ENCODE data around the gene STAG1. TPM values are rescaled to one million over a fixed set of nuclear protein-coding genes. Genes with fewer than 3 reads are reported as not detected.
"Not testable (repeated sequence)": the region's sequence is repeated elsewhere in the genome, so short reads cannot be mapped to it uniquely, and the experiment has no call there.

Gene STAG1
- total and polyA plus RNA-seq, 2 donors (not counting 1 experiment from before 2014, with no cell fraction given) = 23.2 to 38.6 TPM

- no peak overlapping the region for H3K4me3 ChIP-seq (replicated peaks in 1 of 4; ENCODE audit: control extremely low read depth in 1 of 4, insufficient read depth in 1 of 4, low read depth in 3 of 4, low read length in 4 of 4)
- H3K27ac ChIP-seq (ENCODE audit: insufficient read depth, low read length) = no peak overlapping the region
- no peak overlapping the region for H3K9ac ChIP-seq (ENCODE audit: insufficient read depth, low read length)
- H2AFZ ChIP-seq (ENCODE audit: low read length) = no peak overlapping the region
- no peak overlapping the region for H3K4me2 ChIP-seq (ENCODE audit: extremely low read depth, insufficient read depth, low read length)
- H3K4me1 ChIP-seq (ENCODE audit: control insufficient read depth, extremely low read depth, insufficient read depth, low read length) = no peaks in the 10 kb centered on the region
- H3K27me3 ChIP-seq (ENCODE audit: control insufficient read depth, insufficient read depth, low read length) = no peaks in the 10 kb centered on the region
- no peaks in the 10 kb centered on the region for H3K79me2 ChIP-seq (ENCODE audit: control insufficient read depth, insufficient read depth, low read length)
- TF ChIP-seq CTCF (conservative IDR thresholded peaks at IDR 0.05 in 1 of 2, IDR thresholded peaks at IDR 0.05 in 1 of 2; ENCODE audit: low read depth in 1 of 2, low read length in 2 of 2) (no peak), EZH2 (IDR thresholded peaks at IDR 0.05; ENCODE audit: low read length, missing control alignments) (no peak)
- H3K36me3 ChIP-seq (ENCODE audit: control insufficient read depth, insufficient read depth, low read length) = no peaks in the 10 kb centered on the region
- no peak for DNase-seq (ENCODE audit: low read depth in 2 of 2)
- no peaks in the 10 kb centered on the region for H4K20me1 ChIP-seq (ENCODE audit: control insufficient read depth, extremely low read depth, insufficient read depth, low read length)
- H3K9me3 ChIP-seq (ENCODE audit: control insufficient read depth, insufficient read depth, low read depth, low read length) = no peaks in the 10 kb centered on the region
Observed at GRCh38 chr3:136617198-136617597, 135.0 kb downstream of the STAG1 start.

GRCh38 chr3:136612512-136612911, 139.7 kb downstream of the STAG1 start:
- DNase-seq (ENCODE audit: low read depth in 2 of 2) = peak in 1 of 2 donors; percentile 35
- H3K27me3 ChIP-seq (ENCODE audit: control insufficient read depth, insufficient read depth, low read length) = no peaks in the 10 kb centered on the region
- TF ChIP-seq EZH2 (IDR thresholded peaks at IDR 0.05; ENCODE audit: low read length, missing control alignments) (no peak), CTCF (conservative IDR thresholded peaks at IDR 0.05 in 1 of 2, IDR thresholded peaks at IDR 0.05 in 1 of 2; ENCODE audit: low read depth in 1 of 2, low read length in 2 of 2) (no peak)
- H3K27ac ChIP-seq (ENCODE audit: insufficient read depth, low read length) = no peak overlapping the region
- no peaks in the 10 kb centered on the region for H3K9me3 ChIP-seq (ENCODE audit: control insufficient read depth, insufficient read depth, low read depth, low read length)
- H3K79me2 ChIP-seq (ENCODE audit: control insufficient read depth, insufficient read depth, low read length) = no peaks in the 10 kb centered on the region
- no peaks in the 10 kb centered on the region for H3K36me3 ChIP-seq (ENCODE audit: control insufficient read depth, insufficient read depth, low read length)
- H2AFZ ChIP-seq (ENCODE audit: low read length) = no peak overlapping the region
- H3K4me3 ChIP-seq (replicated peaks in 1 of 4; ENCODE audit: control extremely low read depth in 1 of 4, insufficient read depth in 1 of 4, low read depth in 3 of 4, low read length in 4 of 4) = no peak overlapping the region
- H3K9ac ChIP-seq (ENCODE audit: insufficient read depth, low read length) = no peak overlapping the region
- no peaks in the 10 kb centered on the region for H3K4me1 ChIP-seq (ENCODE audit: control insufficient read depth, extremely low read depth, insufficient read depth, low read length)
- H4K20me1 ChIP-seq (ENCODE audit: control insufficient read depth, extremely low read depth, insufficient read depth, low read length) = no peaks in the 10 kb centered on the region
- H3K4me2 ChIP-seq (ENCODE audit: extremely low read depth, insufficient read depth, low read length) = no peak overlapping the region

GRCh38 chr3:136606990-136607389, 145.2 kb downstream of the STAG1 start:
- DNase-seq (ENCODE audit: low read depth in 2 of 2) = no peak
- Histone ChIP-seq H3K27ac (ENCODE audit: insufficient read depth, low read length) (no peak overlapping the region), H3K9me3 (ENCODE audit: control insufficient read depth, insufficient read depth, low read depth, low read length) (no peaks in the 10 kb centered on the region), H4K20me1 (ENCODE audit: control insufficient read depth, extremely low read depth, insufficient read depth, low read length) (no peaks in the 10 kb centered on the region), H3K79me2 (ENCODE audit: control insufficient read depth, insufficient read depth, low read length) (no peaks in the 10 kb centered on the region), H3K9ac (ENCODE audit: insufficient read depth, low read length) (no peak overlapping the region), H3K36me3 (ENCODE audit: control insufficient read depth, insufficient read depth, low read length) (no peaks in the 10 kb centered on the region), H3K4me2 (ENCODE audit: extremely low read depth, insufficient read depth, low read length) (no peak overlapping the region), H3K4me3 (replicated peaks in 1 of 4; ENCODE audit: control extremely low read depth in 1 of 4, insufficient read depth in 1 of 4, low read depth in 3 of 4, low read length in 4 of 4) (no peak overlapping the region), H3K27me3 (ENCODE audit: control insufficient read depth, insufficient read depth, low read length) (no peaks in the 10 kb centered on the region), H2AFZ (ENCODE audit: low read length) (no peak overlapping the region), H3K4me1 (ENCODE audit: control insufficient read depth, extremely low read depth, insufficient read depth, low read length) (no peaks in the 10 kb centered on the region)
- TF ChIP-seq EZH2 (IDR thresholded peaks at IDR 0.05; ENCODE audit: low read length, missing control alignments) (no peak), CTCF (conservative IDR thresholded peaks at IDR 0.05 in 1 of 2, IDR thresholded peaks at IDR 0.05 in 1 of 2; ENCODE audit: low read depth in 1 of 2, low read length in 2 of 2) (no peak)

- not testable (repeated sequence) for H3K36me3 ChIP-seq (ENCODE audit: control insufficient read depth, insufficient read depth, low read length); H4K20me1 ChIP-seq (ENCODE audit: control insufficient read depth, extremely low read depth, insufficient read depth, low read length); H2AFZ ChIP-seq (ENCODE audit: low read length); H3K27me3 ChIP-seq (ENCODE audit: control insufficient read depth, insufficient read depth, low read length); H3K79me2 ChIP-seq (ENCODE audit: control insufficient read depth, insufficient read depth, low read length); H3K4me1 ChIP-seq (ENCODE audit: control insufficient read depth, extremely low read depth, insufficient read depth, low read length); H3K9me3 ChIP-seq (ENCODE audit: control insufficient read depth, insufficient read depth, low read depth, low read length); H3K27ac ChIP-seq (ENCODE audit: insufficient read depth, low read length); H3K4me2 ChIP-seq (ENCODE audit: extremely low read depth, insufficient read depth, low read length); H3K4me3 ChIP-seq (replicated peaks in 1 of 4; ENCODE audit: control extremely low read depth in 1 of 4, insufficient read depth in 1 of 4, low read depth in 3 of 4, low read length in 4 of 4); DNase-seq (ENCODE audit: low read depth in 2 of 2); H3K9ac ChIP-seq (ENCODE audit: insufficient read depth, low read length)
Observed at GRCh38 chr3:136606216-136606615, 146.0 kb downstream of the STAG1 start.

Data from fibroblast of lung (primary cell).